Hepatic stellate cell (primary cell): Measurements from ENCODE around the gene KCNK18.
"Not testable (repeated sequence)": the region's sequence is repeated elsewhere in the genome, so short reads cannot be mapped to it uniquely, and the experiment has no call there.

ENCODE experiments used
- DNase-seq: peaks from one replicate; pipeline ENCODE4 v3.0.0; 2011; ENCODE audit warnings: low spot score

Gene KCNK18

DNA sequence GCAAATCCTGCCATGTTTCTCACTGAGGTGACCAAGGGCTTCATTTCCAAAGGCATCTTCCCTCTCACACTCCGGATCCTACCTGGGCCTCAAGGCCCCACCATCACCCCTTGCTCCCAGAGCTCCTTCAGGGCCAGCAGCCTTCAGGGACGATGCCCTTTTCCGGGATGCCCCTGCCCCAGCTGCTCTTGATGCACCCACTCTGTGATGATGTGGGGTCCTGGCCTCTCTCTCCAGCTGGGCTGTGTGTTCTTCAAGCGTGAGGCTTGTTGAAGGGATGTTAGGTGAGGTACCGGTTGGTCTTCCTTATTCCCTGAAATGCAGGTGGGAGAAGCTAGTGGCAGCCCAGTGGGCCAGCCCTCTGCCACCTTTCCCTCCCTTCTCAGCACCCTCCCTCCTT lies 25.3 kb downstream of the KCNK18 start:
- DNase-seq: no peak

- DNase-seq: no peak
Measured at GRCh38 chr10:117222976-117223692, 25.8 kb downstream of the KCNK18 start.

DNA sequence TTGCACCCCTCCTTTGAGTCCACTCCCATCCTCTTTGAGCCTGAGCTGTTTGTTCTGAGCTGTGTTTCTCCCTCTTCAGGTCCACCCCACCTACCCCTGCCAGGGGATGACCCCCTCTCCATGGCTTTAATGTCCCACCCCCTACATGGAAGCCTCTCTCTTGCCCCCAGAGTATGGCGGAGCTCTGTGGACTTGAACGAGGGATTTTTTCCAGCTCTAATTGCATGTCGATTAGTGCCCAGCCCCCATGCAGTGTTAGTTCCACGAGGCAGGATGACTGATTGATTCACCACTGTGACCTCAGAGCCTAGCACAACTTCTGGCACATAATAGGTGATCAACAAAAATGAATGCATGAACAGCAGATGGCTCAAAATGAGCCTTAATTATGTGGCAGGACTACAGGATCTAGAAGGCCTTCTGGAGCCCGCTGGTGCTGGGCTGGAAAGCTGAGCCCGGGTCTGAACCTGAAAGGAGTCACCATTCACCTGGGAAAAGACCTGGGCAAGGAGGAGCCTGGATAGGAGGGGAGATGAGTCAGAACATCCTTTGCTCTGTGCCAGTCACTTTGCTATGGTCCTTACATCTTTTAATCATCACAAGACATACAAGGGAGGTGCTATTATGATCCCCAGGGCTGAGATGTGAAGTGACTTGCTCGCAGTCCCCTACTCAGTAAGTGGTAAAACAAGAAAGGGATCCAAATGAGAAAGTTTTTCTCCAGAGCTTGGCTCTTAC lies 26.6 kb downstream of the KCNK18 start:
- DNase-seq: no peak

GRCh38 chr10:117224881-117225280 lies 27.6 kb downstream of the KCNK18 start:
- DNase-seq: no peak

GRCh38 chr10:117226813-117227451 lies 29.6 kb downstream of the KCNK18 start:
- DNase-seq: peak; percentile 38

GRCh38 chr10:117228210-117228609 lies 30.9 kb downstream of the KCNK18 start:
- no peak for DNase-seq

DNA sequence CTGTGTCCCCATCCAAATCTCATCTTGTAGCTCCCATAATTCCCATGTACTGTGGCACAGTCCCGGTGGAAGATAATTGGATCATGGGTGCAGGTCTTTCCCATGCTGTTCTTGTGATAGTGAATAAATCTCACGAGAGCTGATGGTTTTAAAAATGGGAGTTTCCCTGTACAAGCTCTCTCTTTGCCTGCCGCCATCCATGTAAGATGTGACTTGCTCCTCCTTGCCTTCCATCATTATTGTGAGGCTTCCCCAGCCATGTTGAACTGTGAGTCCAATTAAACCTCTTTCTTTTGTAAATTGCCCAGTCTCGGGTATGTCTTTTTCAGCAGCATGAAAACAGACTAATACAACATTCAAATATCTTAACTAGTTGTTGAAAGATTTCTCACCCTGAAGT lies 32.8 kb downstream of the KCNK18 start:
- not testable (repeated sequence) for DNase-seq

GRCh38 chr10:117237401-117237991 lies 40.2 kb downstream of the KCNK18 start:
- no peak for DNase-seq

GRCh38 chr10:117239051-117239450 lies 41.8 kb downstream of the KCNK18 start:
- no peak for DNase-seq

GRCh38 chr10:117239721-117240620 lies 42.7 kb downstream of the KCNK18 start:
- DNase-seq: no peak

GRCh38 chr10:117240621-117241529 lies 43.6 kb downstream of the KCNK18 start, which contains the start of gene SLC18A2:
Gene SLC18A2, plus strand, starts transcription at chr10:117241114. Its CDS starts 580 bp downstream, at chr10:117241694.
- DNase-seq: no peak

- no peak for DNase-seq
Measured at GRCh38 chr10:117241541-117242462, 44.5 kb downstream of the KCNK18 start.

DNA sequence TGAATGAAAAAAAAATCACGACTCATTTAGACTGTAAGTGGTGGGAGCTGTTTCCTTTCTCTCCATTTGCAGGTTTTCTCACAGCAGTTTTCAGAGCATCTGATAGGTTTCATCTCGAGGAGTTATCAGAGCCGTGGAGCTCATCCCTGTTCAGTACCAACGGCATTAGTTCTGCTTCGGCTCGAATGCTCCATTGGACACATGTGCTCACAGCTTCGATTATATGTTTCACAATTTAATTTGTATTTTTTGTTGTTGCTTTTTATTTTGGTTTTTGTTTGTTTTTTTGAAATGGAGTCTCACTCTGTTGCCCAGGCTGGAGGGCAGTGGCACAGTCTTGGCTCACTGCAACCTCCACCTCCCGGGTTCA lies 45.2 kb downstream of the KCNK18 start:
- DNase-seq: no peak

- no peak for DNase-seq
Measured at GRCh38 chr10:117246997-117247671, 49.8 kb downstream of the KCNK18 start.

GRCh38 chr10:117248750-117249465 lies 51.6 kb downstream of the KCNK18 start:
- no peak for DNase-seq

DNA sequence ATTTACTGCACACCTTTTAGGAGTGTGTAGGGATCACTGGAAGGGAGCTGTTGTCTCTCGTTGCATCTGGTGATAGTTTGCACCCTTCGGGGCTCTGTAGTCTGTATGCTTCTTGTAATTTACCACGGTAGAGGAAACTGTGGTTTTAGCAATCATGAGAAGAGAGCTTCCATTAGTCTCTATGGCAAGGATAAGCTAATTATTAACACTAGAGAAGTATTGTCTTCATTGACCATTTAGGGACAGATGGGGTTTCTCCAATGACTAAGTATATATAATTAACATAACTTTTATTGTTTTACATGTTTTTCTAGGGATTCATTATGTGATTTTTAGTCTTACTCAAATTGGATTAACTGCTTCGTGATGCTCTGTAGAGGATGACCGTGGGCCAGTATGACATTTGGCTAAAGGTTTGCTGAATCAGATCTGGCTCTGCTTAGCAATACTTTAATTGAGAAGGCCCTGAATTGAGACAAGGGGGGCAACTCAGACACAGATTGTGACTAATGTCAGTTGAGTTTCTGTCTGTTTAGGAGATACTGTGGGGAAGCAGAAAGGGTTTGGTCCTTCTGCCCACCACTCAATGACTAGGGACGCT lies 52.3 kb downstream of the KCNK18 start:
- DNase-seq: no peak

- DNase-seq: no peak
Measured at GRCh38 chr10:117250411-117250810, 53.1 kb downstream of the KCNK18 start.

GRCh38 chr10:117253908-117254307 lies 56.6 kb downstream of the KCNK18 start:
- no peak for DNase-seq
